Small intestine (tissue), 7 donors: ENCODE measurements around the gene MZB1. TPM values are rescaled to one million over a fixed set of nuclear protein-coding genes. Genes with fewer than 3 reads are reported as not detected.

Experiments
- DNase-seq, 2 donors: peaks; one replicate each; pipeline versions ENCODE4 v3.0.0 to v3.0.0-alpha.2; 2013
- FAIRE-seq: peaks from 2 replicates; lab custom pipeline; 2012; peaks lifted over from hg19 to GRCh38; lab: Jason Lieb, UNC
- H3K27ac ChIP-seq, 3 donors: one replicate each; pipeline ENCODE4 v1.5.1; 2013; ENCODE audit warnings: low read length in 2 of 3, mild to moderate bottlenecking in 2 of 3, control low read depth in 1 of 3, inconsistent platforms in 1 of 3, low read depth in 1 of 3, moderate library complexity in 1 of 3
- H3K27me3 ChIP-seq, 3 donors: one replicate each; pipeline ENCODE4 v1.6.1; 2013; ENCODE audit warnings: low read length in 3 of 3, inconsistent platforms in 1 of 3; ENCODE audit not compliant: control insufficient read depth in 3 of 3, insufficient read depth in 3 of 3
- H3K36me3 ChIP-seq, 3 donors: one replicate each; pipeline ENCODE4 v1.6.1; 2013; ENCODE audit warnings: low read length in 3 of 3, inconsistent platforms in 1 of 3, low read depth in 1 of 3, mild to moderate bottlenecking in 1 of 3, moderate library complexity in 1 of 3; ENCODE audit not compliant: control insufficient read depth in 3 of 3, insufficient read depth in 2 of 3
- H3K4me1 ChIP-seq, 3 donors: one replicate each; pipeline ENCODE4 v1.6.1; 2013; ENCODE audit warnings: low read length in 2 of 3, inconsistent platforms in 1 of 3, low read depth in 1 of 3, mild to moderate bottlenecking in 1 of 3, moderate library complexity in 1 of 3; ENCODE audit not compliant: control insufficient read depth in 3 of 3, insufficient read depth in 2 of 3
- H3K4me3 ChIP-seq, 3 donors: one replicate each; pipeline ENCODE4 v1.5.1; 2013; ENCODE audit warnings: low read length in 3 of 3, control low read depth in 1 of 3, inconsistent platforms in 1 of 3, low read depth in 1 of 3, mild to moderate bottlenecking in 1 of 3, moderate library complexity in 1 of 3
- H3K9me3 ChIP-seq, 2 donors: one replicate each; pipeline ENCODE4 v1.6.1; 2013; ENCODE audit warnings: low read depth in 1 of 2, low read length in 1 of 2; ENCODE audit not compliant: control insufficient read depth in 2 of 2, insufficient read depth in 1 of 2
- WGBS, 3 donors: extraction: QIAGEN DNeasy Blood & Tissue Kit; methylation state at CpG; one replicate each; pipeline ENCODE4 v1.1.7; 2013; 5-methylcytosine and 5-hydroxymethylcytosine counted together
- polyA plus RNA-seq, 4 donors: library from polyadenylated mRNA; stranded (reverse) in 3 of 4; unstranded in 1 of 4; fragments of 200-250 nt in 3 of 4; fragments of 120-200 nt in 1 of 4; gene quantifications; one replicate each; pipeline versions ENCODE4 v1.2.1 to v1.2.3, GENCODE V29; 2013
- donor health status: healthy with polysubstance abuse.
- donor health status: control.
- donor health status: control.
- donor health status: Bipolar disorder and iron deficiency.
- donor health status: healthy.

Gene MZB1
- polyA plus RNA-seq, 4 donors = 1.7 to 58.9 (median 8.3) TPM

DNA sequence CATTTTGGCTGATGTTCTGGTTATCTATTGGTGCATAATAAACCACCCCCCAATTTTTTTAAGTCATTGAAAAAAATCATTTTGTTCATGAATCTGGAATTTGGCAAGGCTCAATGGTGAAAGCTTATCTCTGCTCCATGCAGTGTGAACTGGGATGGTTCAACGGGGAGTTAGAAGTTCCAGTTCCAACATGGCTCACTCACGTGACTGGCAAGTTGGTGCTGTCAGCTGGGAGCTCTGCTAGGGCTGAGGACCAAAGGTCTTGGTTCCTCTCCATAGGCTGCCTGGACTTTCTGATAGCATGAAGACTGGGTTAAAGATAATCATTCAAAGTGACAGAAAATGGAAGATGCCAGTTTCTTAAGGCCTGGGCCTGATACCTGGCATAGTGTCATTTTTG is 17.2 kb upstream of the MZB1 start:
- peaks cover 0 to 3% (median 0%) of the 10 kb centered on the region in 3 donors for H3K36me3 ChIP-seq
- peaks cover 0 to 30% (median 6%) of the 10 kb centered on the region in 3 donors for H3K4me1 ChIP-seq
- H3K27me3 ChIP-seq = no peaks in the 10 kb centered on the region
- FAIRE-seq (no peak), DNase-seq (peak; percentile 61 to 78)
- 23 to 58% (median 36%) methylated on average over 2 of the region's 2 CpGs for WGBS, 3 donors
- H3K9me3 ChIP-seq = no peaks in the 10 kb centered on the region
- H3K4me3 ChIP-seq = no peak overlapping the region
- peak overlapping the region in 1 of 3 donors; percentile 51 for H3K27ac ChIP-seq

DNA sequence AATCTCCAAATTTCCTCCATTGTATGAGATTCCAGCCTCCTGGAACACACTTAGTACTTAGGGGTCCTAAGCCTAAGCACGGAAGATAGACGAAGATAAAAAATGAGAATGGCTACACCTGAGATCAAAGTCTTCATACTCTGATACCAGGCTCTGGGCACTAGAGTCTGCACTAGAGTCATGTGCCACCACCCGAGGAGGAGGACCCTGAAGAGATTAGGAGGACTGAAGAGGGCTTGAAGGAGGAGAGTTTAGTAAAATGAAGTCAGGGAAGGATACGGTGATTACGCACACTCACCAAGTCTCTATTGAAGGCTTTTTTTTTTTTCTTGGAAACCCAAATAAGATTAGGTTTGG is 14.7 kb upstream of the MZB1 start:
- Histone ChIP-seq H3K9me3 (no peaks in the 10 kb centered on the region), H3K4me3 (peak overlapping the region in 2 of 3 donors; percentile 11 to 74)
- DNase-seq = peak in 1 of 2 donors; percentile 68

DNA sequence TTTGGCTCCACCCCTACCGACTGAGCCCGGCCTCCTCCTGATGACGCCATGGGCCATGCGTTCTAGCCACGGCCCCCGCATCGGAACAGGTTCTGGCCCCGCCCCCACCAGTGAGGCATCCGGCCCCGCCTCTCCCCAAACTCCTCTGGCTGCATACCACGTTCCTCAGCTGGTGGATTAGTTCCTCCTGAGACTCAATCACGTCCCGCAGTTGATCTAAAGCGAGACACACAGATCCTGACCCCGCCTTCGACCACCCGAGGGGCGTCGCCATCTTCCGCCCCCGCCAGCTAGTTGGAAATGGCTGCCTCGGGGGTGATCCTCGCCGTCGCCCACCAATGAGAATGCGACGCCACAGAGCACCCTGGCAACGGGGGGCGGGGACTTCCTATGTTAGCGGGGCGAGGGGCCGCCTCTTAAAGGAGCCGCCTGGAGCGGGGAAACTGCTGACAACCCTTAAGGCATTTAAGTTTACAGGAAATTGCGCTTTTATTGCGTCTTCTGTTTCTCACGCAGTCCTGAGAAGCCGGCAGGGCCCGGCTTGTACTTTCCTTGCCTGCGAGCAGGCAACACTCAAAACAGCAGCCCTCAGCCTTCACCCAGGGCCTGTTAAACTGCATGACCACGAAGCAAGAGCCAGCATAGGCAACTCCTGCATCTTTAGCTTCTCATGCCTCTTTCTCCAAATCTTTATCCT is 14.2 kb upstream of the MZB1 start, which contains the start of gene SPATA24:
Gene SPATA24 (minus strand): TSS at position 303 of the 697 bp plus-strand sequence. CDS start 29 bp downstream, at position 274.
- 0 to 1% (median 1%) methylated on average over 41 of the region's 41 CpGs for WGBS, 3 donors
- FAIRE-seq = no peak

More for the DNA sequence above, 14.7 kb upstream of the MZB1 start:
- Histone ChIP-seq H3K27me3 (no peaks in the 10 kb centered on the region), H3K27ac (peak overlapping the region; percentile 60 to 94 (median 91)), H3K4me1 (peaks cover 0 to 30% (median 6%) of the 10 kb centered on the region in 3 donors), H3K36me3 (peaks cover 0 to 19% (median 0%) of the 10 kb centered on the region in 3 donors)
- WGBS, 3 donors = 30 to 60% (median 45%) methylated on average over 5 of the region's 5 CpGs
- no peak for FAIRE-seq

DNA sequence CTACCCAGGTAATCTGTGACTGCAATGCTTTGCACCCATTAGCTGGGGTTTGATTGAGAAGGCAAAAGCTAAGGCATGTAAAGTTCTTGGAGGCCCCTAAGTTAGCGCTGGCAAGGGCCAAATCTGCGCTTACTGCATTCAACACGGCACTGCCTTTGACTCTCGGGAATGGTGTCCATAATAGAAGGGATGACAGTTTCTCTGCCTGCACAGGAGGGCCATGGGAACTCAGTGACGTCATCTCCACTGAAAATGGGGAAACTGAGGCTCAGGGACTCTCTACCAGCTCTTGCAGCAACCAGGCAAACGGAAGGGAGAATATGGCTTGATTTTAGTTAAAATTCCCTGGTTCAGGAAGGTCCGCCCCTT is 13.7 kb upstream of the MZB1 start:
- H3K9me3 ChIP-seq = no peaks in the 10 kb centered on the region

More for the DNA sequence above, 14.2 kb upstream of the MZB1 start, which contains the start of gene SPATA24:
- Histone ChIP-seq H3K27ac (peak within 1 kb of the TSS; percentile 60 to 94 (median 91)), H3K36me3 (peaks cover 0 to 22% (median 0%) of the 10 kb centered on the region in 3 donors), H3K9me3 (no peaks in the 10 kb centered on the region), H3K4me1 (peaks cover 0 to 30% (median 6%) of the 10 kb centered on the region in 3 donors), H3K27me3 (no peaks in the 10 kb centered on the region), H3K4me3 (peak within 1 kb of the TSS; percentile 41 to 74 (median 49))
- peak; percentile 98 for DNase-seq

DNA sequence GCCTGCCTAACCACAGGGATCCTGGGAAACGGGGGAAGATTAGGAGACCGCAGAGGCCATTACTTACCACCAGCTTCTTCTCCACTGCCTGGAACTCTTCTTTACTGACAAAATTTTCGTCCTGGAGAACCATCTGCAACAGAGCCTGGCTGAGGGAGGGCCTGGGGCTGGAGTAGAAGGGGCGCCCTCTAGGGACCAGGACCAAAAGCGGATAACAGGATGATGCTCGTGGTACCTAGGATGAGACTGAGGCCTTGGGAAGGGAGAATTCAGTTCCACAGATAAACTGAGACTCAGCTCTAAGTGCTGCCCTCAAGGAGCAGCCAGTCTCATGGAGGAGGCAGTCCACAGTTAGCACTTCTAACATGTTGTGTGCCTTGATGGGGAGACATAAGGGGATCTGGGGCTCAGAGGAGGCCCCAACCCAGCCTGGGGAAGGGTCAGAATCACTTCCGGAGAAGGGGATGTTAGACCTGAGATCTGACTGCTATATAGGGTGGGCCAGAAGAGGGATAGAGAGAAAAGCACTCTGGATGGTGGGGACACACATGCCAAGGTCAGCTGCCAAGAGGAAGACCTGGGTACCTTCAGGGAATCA is 12.9 kb upstream of the MZB1 start:
- Histone ChIP-seq H3K27ac (peak overlapping the region in 1 of 3 donors; percentile 30), H3K27me3 (no peaks in the 10 kb centered on the region), H3K9me3 (no peaks in the 10 kb centered on the region), H3K36me3 (peaks cover 0 to 24% (median 0%) of the 10 kb centered on the region in 3 donors), H3K4me3 (no peak overlapping the region), H3K4me1 (peaks cover 0 to 28% (median 6%) of the 10 kb centered on the region in 3 donors)
- FAIRE-seq = no peak
- peak in 1 of 2 donors; percentile 40 for DNase-seq
- 60 to 70% (median 69%) methylated on average over 7 of the region's 7 CpGs for WGBS, 3 donors

More for the DNA sequence above, 13.7 kb upstream of the MZB1 start:
- Histone ChIP-seq H3K4me3 (peak overlapping the region in 2 of 3 donors; percentile 49 to 74), H3K27me3 (no peaks in the 10 kb centered on the region), H3K36me3 (peaks cover 0 to 22% (median 0%) of the 10 kb centered on the region in 3 donors), H3K27ac (peak overlapping the region; percentile 21 to 94 (median 91)), H3K4me1 (peaks cover 0 to 30% (median 6%) of the 10 kb centered on the region in 3 donors)
- 14 to 21% (median 17%) methylated on average over 7 of the region's 7 CpGs for WGBS, 3 donors
- DNase-seq (no peak), FAIRE-seq (no peak)

DNA sequence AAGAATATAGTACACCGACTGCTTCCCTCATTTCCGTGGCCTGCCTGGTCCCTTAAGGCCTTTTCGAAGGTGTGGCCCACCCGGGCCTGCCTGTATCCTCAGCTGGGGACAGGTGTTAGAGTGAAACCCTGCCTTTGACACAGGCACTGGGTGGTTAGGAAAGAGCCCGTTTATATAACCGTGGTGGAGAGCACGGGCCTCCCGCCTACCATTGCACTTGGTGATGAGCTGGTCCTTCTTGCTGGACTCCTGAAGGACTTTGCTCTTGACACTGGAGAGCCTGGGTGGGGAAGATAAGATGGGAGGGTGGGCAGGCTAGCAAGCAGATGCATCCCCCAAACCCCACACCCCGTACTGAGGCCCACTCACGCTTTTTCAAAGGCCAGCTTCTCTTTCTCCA is 11.8 kb upstream of the MZB1 start:
- no peaks in the 10 kb centered on the region for H3K27me3 ChIP-seq
- peaks cover 0 to 16% (median 6%) of the 10 kb centered on the region in 3 donors for H3K4me1 ChIP-seq
- no peak overlapping the region for H3K27ac ChIP-seq
- H3K9me3 ChIP-seq = no peaks in the 10 kb centered on the region
- no peak for DNase-seq
- WGBS, 3 donors = 88 to 91% (median 90%) methylated on average over 10 of the region's 10 CpGs
- H3K36me3 ChIP-seq = peaks cover 0 to 31% (median 0%) of the 10 kb centered on the region in 3 donors
- no peak overlapping the region for H3K4me3 ChIP-seq
- no peak for FAIRE-seq

DNA sequence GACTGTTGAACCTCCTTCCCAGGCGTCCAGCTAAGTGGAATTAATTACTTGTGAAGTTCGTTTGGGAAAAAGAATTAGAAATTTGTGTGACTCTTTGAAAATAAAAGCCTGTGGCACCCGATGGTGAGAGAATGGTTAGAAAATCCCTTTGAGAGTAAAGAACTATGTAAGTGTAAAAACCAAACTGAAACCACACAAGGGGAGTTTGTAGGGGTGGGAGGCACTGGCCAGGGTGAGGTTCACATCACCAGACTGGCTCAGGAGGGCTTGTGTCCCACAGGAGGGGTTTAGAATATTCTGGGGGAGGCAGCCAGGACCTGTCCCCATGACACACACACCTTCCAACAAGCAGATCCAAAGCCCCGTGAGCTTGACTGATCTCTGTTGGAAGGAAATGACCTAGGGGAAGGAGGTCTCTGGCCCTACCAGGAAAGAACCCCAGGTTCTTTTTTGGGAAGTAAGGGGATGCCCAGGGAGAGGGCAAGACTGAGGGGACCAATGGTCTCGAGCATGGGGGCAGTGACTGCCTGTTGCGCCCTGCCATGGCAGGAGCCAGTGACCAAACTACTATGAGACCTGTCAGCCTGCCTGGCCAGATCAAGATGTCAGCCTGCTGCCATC is 9.9 kb upstream of the MZB1 start:
- H3K4me3 ChIP-seq = no peak overlapping the region
- 76 to 84% (median 78%) methylated on average over 6 of the region's 6 CpGs for WGBS, 3 donors
- FAIRE-seq (no peak), DNase-seq (no peak)
- peaks cover 0 to 11% (median 6%) of the 10 kb centered on the region in 3 donors for H3K4me1 ChIP-seq
- peaks cover 0 to 38% (median 0%) of the 10 kb centered on the region in 3 donors for H3K36me3 ChIP-seq
- H3K27ac ChIP-seq = no peak overlapping the region
- peaks cover 0 to 14% (median 0%) of the 10 kb centered on the region in 3 donors for H3K27me3 ChIP-seq
- H3K9me3 ChIP-seq = no peaks in the 10 kb centered on the region

DNA sequence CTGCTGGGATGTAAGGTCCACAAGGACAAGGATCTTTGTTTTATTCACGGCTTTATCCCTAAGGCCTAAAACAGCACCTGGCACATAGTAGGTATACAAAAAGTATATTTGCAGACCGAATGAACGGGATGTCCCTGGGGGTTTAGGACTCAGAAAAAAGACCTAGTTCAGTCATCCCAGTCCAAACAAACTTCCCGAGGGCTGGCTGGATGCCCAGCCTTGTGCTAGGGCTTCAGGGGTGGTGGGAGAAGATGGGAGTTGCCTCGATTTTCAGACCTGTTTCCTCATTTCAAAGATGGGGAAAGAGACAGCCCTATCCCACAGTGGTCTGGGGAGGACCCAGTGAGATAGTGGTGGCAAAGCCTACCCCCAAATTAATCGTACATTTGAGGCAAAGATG is 8.2 kb upstream of the MZB1 start:
- no peaks in the 10 kb centered on the region for H3K9me3 ChIP-seq
- WGBS, 3 donors = 51 to 54% (median 52%) methylated on average over 6 of the region's 6 CpGs
- FAIRE-seq = no peak

More for the DNA sequence above, 8.2 kb upstream of the MZB1 start:
- no peak for DNase-seq
- H3K4me1 ChIP-seq = peaks cover 0 to 17% (median 3%) of the 10 kb centered on the region in 3 donors
- no peak overlapping the region for H3K4me3 ChIP-seq
- H3K27ac ChIP-seq = no peak overlapping the region
- H3K27me3 ChIP-seq = peaks cover 0 to 31% (median 0%) of the 10 kb centered on the region in 3 donors
- H3K36me3 ChIP-seq = peaks cover 0 to 38% (median 0%) of the 10 kb centered on the region in 3 donors
